Body of pancreas (tissue), 4 donors: ENCODE data around the gene HDAC11. TPM values are rescaled to one million over a fixed set of nuclear protein-coding genes. Genes with fewer than 3 reads are reported as not detected.

ENCODE experiments used
- ATAC-seq: fragments of 150-250 bp; one replicate; pipeline ENCODE4 v1.9.1; 2016
- DNase-seq, 4 donors: peaks; one replicate each; pipeline ENCODE4 v3.0.0-alpha.2; 2019
- H3K27ac ChIP-seq, 4 donors: fragments of 200-600 bp; sonication (generic); 1 replicate in 3 of 4; 2 replicates in 1 of 4; pipeline versions ENCODE4 v1.5.1 to v1.6.1; 2016 to 2019; ENCODE audit warnings: mild to moderate bottlenecking in 1 of 4, mixed read lengths in 1 of 4, moderate library complexity in 1 of 4
- H3K27me3 ChIP-seq, 2 donors: fragments of 200-600 bp; sonication (generic); one replicate each; pipeline ENCODE4 v1.6.0; 2016; ENCODE audit warnings: mild to moderate bottlenecking in 1 of 2
- H3K36me3 ChIP-seq, 2 donors: fragments of 200-600 bp; sonication (generic); replicated peaks in 1 of 2; 2 replicates each; pipeline ENCODE4 v1.5.1; 2016; ENCODE audit warnings: low read depth in 2 of 2; ENCODE audit not compliant: insufficient read depth in 1 of 2
- H3K4me1 ChIP-seq: fragments of 200-600 bp; sonication (generic); one replicate; pipeline ENCODE4 v1.6.0; 2016
- H3K4me3 ChIP-seq, 2 donors: fragments of 200-600 bp; sonication (generic); 1 replicate in 1 of 2; 2 replicates in 1 of 2; pipeline ENCODE4 v1.5.1; 2016 to 2019
- H3K9me3 ChIP-seq, 3 donors: fragments of 200-600 bp; sonication (generic); 1 replicate in 2 of 3; 2 replicates in 1 of 3; pipeline ENCODE4 v1.5.1; 2016
- CTCF ChIP-seq, 7 experiments: fragments of 450-650 bp in 4 of 7; fragments of 200-600 bp in 3 of 7; sonication (generic) in 3 of 7; IDR thresholded peaks; one replicate each; pipeline ENCODE4 v1.5.1; 2016 to 2019; ENCODE audit warnings: antibody characterized with exemption in 7 of 7
- POLR2A ChIP-seq, 3 donors: fragments of 450-650 bp; IDR thresholded peaks; one replicate each; pipeline ENCODE4 v1.6.1; 2016; ENCODE audit warnings: antibody characterized with exemption in 3 of 3, mild to moderate bottlenecking in 2 of 3
- WGBS, 2 donors: methylation state at CpG; one replicate each; pipeline ENCODE4 v1.1.5; 2017; 5-methylcytosine and 5-hydroxymethylcytosine counted together
- intact Hi-C: fragments of 100-400 bp; cut with DNase I; formaldehyde crosslinking; loops from one replicate; pipeline ENCODE4 v1.15.1; 2023
- total RNA-seq, 2 donors: library from RNA; depleted of rRNA; stranded (reverse); fragments of >200 nt; gene quantifications; one replicate each; pipeline ENCODE4 v1.1.0, GENCODE V29; 2016

Gene HDAC11
- total RNA-seq, 2 donors from 2014 or later: 13.8 to 45.4 TPM

- Histone ChIP-seq H3K27ac (no peak overlapping the region), H3K36me3 (no peaks in the 10 kb centered on the region), H3K4me1 (peaks cover 10% of the 10 kb centered on the region), H3K9me3 (no peaks in the 10 kb centered on the region), H3K4me3 (no peak overlapping the region), H3K27me3 (no peaks in the 10 kb centered on the region)
- no peak for DNase-seq
- WGBS, 2 donors: 78 to 87% methylated on average over 8 of the region's 8 CpGs
- intact Hi-C loops: no loop called here
- no peak for ATAC-seq
- TF ChIP-seq CTCF (IDR thresholded peaks at IDR 0.05): no peak
- no peak for TF ChIP-seq POLR2A (IDR thresholded peaks at IDR 0.05)
Measured at GRCh38 chr3:13462125-13462629, 17.9 kb upstream of the HDAC11 start.

- Histone ChIP-seq H3K4me1 (peaks cover 10% of the 10 kb centered on the region), H3K4me3 (no peak overlapping the region), H3K27ac (no peak overlapping the region), H3K36me3 (no peaks in the 10 kb centered on the region), H3K9me3 (no peaks in the 10 kb centered on the region), H3K27me3 (no peaks in the 10 kb centered on the region)
- ATAC-seq (no peak), DNase-seq (no peak)
- intact Hi-C loops: no loop called here
- 71 to 74% methylated on average over 5 of the region's 5 CpGs for WGBS, 2 donors
- TF ChIP-seq CTCF (IDR thresholded peaks at IDR 0.05): no peak
- no peak for TF ChIP-seq POLR2A (IDR thresholded peaks at IDR 0.05)
Measured at GRCh38 chr3:13462822-13463221, 17.3 kb upstream of the HDAC11 start.

DNA sequence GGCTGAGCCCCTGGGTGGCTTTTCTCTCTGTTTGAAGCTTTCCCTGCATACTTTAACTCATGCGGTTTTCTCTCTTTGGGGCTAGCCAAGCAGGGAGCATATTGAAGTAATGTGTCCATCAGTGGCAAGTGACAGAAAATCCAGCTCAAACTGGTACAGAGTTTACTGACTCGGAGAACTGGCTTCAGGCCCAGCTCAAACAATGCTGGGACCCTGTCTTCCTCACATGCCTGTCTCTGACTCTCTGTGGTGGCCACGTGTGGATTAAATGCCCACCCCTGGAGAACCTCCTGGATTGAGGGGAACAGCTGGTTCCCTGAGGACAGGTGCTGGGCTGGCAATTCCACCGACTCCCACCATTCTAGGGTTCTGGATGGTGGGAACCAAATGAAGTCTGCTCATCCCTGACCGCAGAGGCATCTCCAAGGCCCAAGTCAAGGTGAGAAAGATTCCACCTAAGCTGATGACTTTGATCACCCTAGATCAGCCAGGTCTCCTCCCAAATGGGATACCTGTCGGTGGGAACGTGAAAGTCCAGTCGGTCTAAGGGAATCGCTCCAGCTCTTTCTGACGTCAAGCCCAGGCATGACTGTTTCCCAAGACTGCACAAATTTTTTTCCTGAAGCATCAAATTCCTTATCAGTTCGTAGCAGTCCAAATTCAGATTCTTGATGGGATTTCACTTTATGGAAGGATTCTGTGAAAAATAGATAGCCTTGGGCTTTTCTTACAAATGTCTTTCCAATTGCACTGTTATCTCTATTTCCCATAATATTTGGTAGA, 16.3 kb upstream of the HDAC11 start:
- no peak for DNase-seq
- ATAC-seq: no peak
- Histone ChIP-seq H3K4me1 (peaks cover 10% of the 10 kb centered on the region), H3K27ac (no peak overlapping the region), H3K36me3 (no peaks in the 10 kb centered on the region), H3K27me3 (no peaks in the 10 kb centered on the region), H3K9me3 (no peaks in the 10 kb centered on the region), H3K4me3 (no peak overlapping the region)
- TF ChIP-seq POLR2A (IDR thresholded peaks at IDR 0.05): no peak
- no peak for TF ChIP-seq CTCF (IDR thresholded peaks at IDR 0.05)
- 69 to 84% methylated on average over 10 to 11 of the region's 11 CpGs for WGBS, 2 donors
- intact Hi-C loops: no loop called here

GRCh38 chr3:13465236-13465873, 14.8 kb upstream of the HDAC11 start:
- Histone ChIP-seq H3K4me3 (no peak overlapping the region), H3K36me3 (no peaks in the 10 kb centered on the region), H3K4me1 (peaks cover 10% of the 10 kb centered on the region), H3K9me3 (no peaks in the 10 kb centered on the region), H3K27ac (no peak overlapping the region), H3K27me3 (no peaks in the 10 kb centered on the region)
- intact Hi-C loops: no loop called here
- DNase-seq (no peak), ATAC-seq (no peak)
- TF ChIP-seq POLR2A (IDR thresholded peaks at IDR 0.05) (no peak), CTCF (IDR thresholded peaks at IDR 0.05) (no peak)
- 74 to 81% methylated on average over 3 to 4 of the region's 4 CpGs for WGBS, 2 donors
